Sigmoid colon (tissue), 7 donors: ENCODE results near the gene CECR2. TPM values are rescaled to one million over a fixed set of nuclear protein-coding genes. Genes with fewer than 3 reads are reported as not detected.
"Not testable (repeated sequence)": the region's sequence is repeated elsewhere in the genome, so short reads cannot be mapped to it uniquely, and the experiment has no call there.

Experiments
- DNase-seq: peaks from one replicate; pipeline ENCODE4 v3.0.0-alpha.2; 2019
- H3K27ac ChIP-seq, 4 donors: fragments of 200-600 bp; sonication (generic); one replicate each; pipeline ENCODE4 v1.5.1; 2016 to 2019; ENCODE audit warnings: mild to moderate bottlenecking in 1 of 4
- H3K27me3 ChIP-seq, 3 donors: fragments of 200-600 bp; sonication (generic); one replicate each; pipeline ENCODE4 v1.5.1; 2019; ENCODE audit warnings: mild to moderate bottlenecking in 1 of 3
- H3K36me3 ChIP-seq, 4 donors: fragments of 200-600 bp; sonication (generic); one replicate each; pipeline ENCODE4 v1.5.1; 2016 to 2019
- H3K4me1 ChIP-seq, 4 donors: fragments of 200-600 bp; sonication (generic); one replicate each; pipeline ENCODE4 v1.5.1; 2017 to 2019
- H3K4me3 ChIP-seq, 4 donors: fragments of 200-600 bp; sonication (generic); one replicate each; pipeline ENCODE4 v1.5.1; 2017 to 2019; ENCODE audit warnings: mild to moderate bottlenecking in 2 of 4, moderate library complexity in 1 of 4
- H3K9me3 ChIP-seq, 4 donors: fragments of 200-600 bp in 3 of 4; sonication (generic) in 3 of 4; one replicate each; pipeline versions ENCODE4 v1.5.1 to v1.6.1; 2013 to 2019
- EP300 ChIP-seq, 4 donors: sonication (generic); formaldehyde crosslinking; IDR thresholded peaks; one replicate each; pipeline ENCODE4 v1.6.1; 2017; ENCODE audit warnings: antibody characterized with exemption in 4 of 4
- POLR2A ChIP-seq, 2 donors: fragments of 450-650 bp; IDR thresholded peaks; one replicate each; pipeline ENCODE4 v1.6.1; 2016; ENCODE audit warnings: antibody characterized with exemption in 2 of 2, mild to moderate bottlenecking in 2 of 2, moderate library complexity in 2 of 2
- POLR2AphosphoS5 ChIP-seq, 4 donors: sonication (generic); formaldehyde crosslinking; IDR thresholded peaks; one replicate each; pipeline ENCODE4 v1.6.1; 2017; ENCODE audit warnings: antibody characterized with exemption in 4 of 4
- WGBS, 2 donors: extraction: QIAGEN DNeasy Blood & Tissue Kit; methylation state at CpG; one replicate each; pipeline ENCODE4 v1.1.7; 2013; 5-methylcytosine and 5-hydroxymethylcytosine counted together
- intact Hi-C: fragments of 100-400 bp; cut with DNase I; formaldehyde crosslinking; loops from one replicate; pipeline ENCODE4 v1.15.1; 2023
- polyA plus RNA-seq, 3 donors: library from polyadenylated mRNA; stranded (reverse); fragments of 200-250 nt; gene quantifications; one replicate each; pipeline ENCODE4 v1.2.3, GENCODE V29; 2013
- total RNA-seq, 4 donors: library from RNA; depleted of rRNA; stranded (reverse); fragments of >200 nt; gene quantifications; one replicate each; pipeline ENCODE4 v1.1.0, GENCODE V29; 2016
- TF ChIP-seq, protein P1 (sequence below), 4 experiments: fragments of 450-650 bp in 3 of 4; fragments of 200-600 bp in 1 of 4; IDR thresholded peaks; one replicate each; pipeline ENCODE4 v1.5.1; 2016 to 2019; ENCODE audit warnings: antibody characterized with exemption in 4 of 4, mild to moderate bottlenecking in 3 of 4, moderate library complexity in 2 of 4
- donor health status: healthy with polysubstance abuse.
- donor health status: Bipolar disorder and iron deficiency.
- donor health status: healthy.

The CECR2 gene
- total and polyA plus RNA-seq, 7 donors: 0.39 to 2.8 (median 1.3) TPM; not detected in 1

DNA sequence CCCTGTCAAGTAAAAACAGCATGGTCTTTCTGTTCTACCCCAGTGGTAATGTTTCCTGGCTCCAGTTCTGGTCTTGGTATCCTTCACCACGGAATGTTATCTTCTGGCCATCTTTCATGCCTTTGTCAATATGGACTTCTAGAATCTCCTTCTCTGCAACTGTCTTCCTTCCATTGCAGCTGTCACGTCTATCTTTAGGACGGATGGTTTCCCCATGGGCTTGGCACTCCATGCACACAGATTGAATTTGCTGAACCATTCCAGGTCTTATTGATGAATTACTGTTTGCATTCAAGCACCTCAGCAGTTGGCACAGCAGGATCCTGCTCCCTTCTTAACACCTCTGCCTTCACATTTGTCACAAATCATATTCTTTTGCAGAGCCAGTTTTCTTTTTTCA, 149.1 kb downstream of the CECR2 start:
- Histone ChIP-seq H3K36me3 (no peaks in the 10 kb centered on the region), H3K27ac (no peak overlapping the region), H3K4me1 (no peaks in the 10 kb centered on the region), H3K27me3 (no peaks in the 10 kb centered on the region), H3K9me3 (no peaks in the 10 kb centered on the region), H3K4me3 (no peak overlapping the region)
- 75 to 87% methylated on average over 3 of the region's 3 CpGs for WGBS, 2 donors
- intact Hi-C loops: no loop called here
- no peak for DNase-seq
- TF ChIP-seq, protein P1, sequence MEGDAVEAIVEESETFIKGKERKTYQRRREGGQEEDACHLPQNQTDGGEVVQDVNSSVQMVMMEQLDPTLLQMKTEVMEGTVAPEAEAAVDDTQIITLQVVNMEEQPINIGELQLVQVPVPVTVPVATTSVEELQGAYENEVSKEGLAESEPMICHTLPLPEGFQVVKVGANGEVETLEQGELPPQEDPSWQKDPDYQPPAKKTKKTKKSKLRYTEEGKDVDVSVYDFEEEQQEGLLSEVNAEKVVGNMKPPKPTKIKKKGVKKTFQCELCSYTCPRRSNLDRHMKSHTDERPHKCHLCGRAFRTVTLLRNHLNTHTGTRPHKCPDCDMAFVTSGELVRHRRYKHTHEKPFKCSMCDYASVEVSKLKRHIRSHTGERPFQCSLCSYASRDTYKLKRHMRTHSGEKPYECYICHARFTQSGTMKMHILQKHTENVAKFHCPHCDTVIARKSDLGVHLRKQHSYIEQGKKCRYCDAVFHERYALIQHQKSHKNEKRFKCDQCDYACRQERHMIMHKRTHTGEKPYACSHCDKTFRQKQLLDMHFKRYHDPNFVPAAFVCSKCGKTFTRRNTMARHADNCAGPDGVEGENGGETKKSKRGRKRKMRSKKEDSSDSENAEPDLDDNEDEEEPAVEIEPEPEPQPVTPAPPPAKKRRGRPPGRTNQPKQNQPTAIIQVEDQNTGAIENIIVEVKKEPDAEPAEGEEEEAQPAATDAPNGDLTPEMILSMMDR (IDR thresholded peaks at IDR 0.05): no peak
- TF ChIP-seq EP300 (IDR thresholded peaks at IDR 0.05) (no peak), POLR2A (IDR thresholded peaks at IDR 0.05) (no peak), POLR2AphosphoS5 (IDR thresholded peaks at IDR 0.05) (no peak)

DNA sequence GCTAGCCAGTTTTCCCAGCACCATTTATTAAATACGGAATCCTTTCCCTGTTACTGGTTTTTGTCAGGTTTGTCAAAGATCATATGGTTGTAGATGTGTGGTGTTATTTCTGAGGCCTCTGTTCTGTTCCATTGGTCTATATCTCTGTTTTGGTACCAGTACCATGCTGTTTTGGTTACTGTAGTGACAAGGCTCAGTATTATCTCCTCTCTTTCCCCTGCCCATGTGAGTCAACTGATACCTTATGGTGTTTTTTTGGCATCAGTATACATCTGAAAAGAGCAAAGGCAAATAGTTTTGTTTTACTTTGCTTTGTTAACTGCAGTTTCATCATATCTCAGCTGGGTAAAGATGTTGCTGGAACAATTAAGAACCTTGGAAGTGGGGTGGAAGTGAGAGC, 152.7 kb downstream of the CECR2 start:
- H3K4me1 ChIP-seq, intact Hi-C loops, H3K9me3 ChIP-seq, H3K27ac ChIP-seq, H3K4me3 ChIP-seq, H3K27me3 ChIP-seq, H3K36me3 ChIP-seq, DNase-seq: not testable (repeated sequence)
- 94 to 98% methylated on average over 1 of the region's 1 CpG for WGBS, 2 donors

DNA sequence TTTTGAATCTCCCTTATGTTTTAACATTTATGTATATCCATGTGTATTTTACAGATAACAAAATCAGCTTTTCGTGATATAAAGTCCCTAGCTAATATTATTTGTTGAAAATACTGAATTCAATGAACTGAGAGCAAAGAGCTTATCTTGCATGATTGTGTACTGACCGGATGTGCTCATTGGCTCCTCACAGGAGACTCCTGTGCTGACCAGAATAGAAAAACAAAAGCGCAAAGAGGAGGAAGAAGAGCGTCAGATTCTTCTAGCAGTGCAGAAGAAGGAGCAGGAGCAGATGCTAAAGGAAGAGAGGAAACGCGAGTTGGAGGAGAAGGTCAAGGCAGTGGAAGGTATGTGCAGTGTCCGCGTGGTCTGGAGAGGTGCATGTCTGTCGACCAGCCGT, 154.7 kb downstream of the CECR2 start:
- WGBS, 2 donors: 87 to 92% methylated on average over 10 of the region's 10 CpGs
- TF ChIP-seq POLR2A (IDR thresholded peaks at IDR 0.05): no peak
- TF ChIP-seq EP300 (IDR thresholded peaks at IDR 0.05): no peak
- no peak for TF ChIP-seq POLR2AphosphoS5 (IDR thresholded peaks at IDR 0.05)
- TF ChIP-seq, protein P1 (IDR thresholded peaks at IDR 0.05): no peak
- Histone ChIP-seq H3K27me3 (no peaks in the 10 kb centered on the region), H3K4me1 (no peaks in the 10 kb centered on the region), H3K27ac (no peak overlapping the region), H3K36me3 (no peaks in the 10 kb centered on the region), H3K4me3 (no peak overlapping the region), H3K9me3 (no peaks in the 10 kb centered on the region)
- no peak for DNase-seq
- intact Hi-C loops: no loop called here

DNA sequence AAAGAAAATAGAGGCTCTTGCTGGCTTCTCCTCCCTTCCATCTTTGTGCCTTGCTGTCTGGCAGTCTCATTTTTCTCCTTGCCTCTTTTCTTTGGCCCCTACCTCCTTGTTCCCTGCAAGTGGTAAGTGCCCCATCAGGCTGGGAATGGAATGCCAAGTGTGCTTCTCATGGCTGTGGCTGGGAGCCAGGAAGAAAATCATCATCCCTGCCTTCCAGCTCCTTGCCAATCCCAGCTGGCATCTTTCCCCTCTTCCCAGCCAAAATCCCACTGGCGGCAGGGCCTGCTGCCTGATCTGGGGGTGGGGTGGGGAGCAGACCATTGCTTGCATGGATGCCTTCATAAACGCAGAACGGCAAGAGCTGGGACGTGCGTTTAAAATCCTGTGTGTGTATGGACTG, 167.0 kb downstream of the CECR2 start:
- no peaks in the 10 kb centered on the region for H3K27me3 ChIP-seq
- H3K36me3 ChIP-seq: no peaks in the 10 kb centered on the region
- peaks cover 0 to 12% (median 3%) of the 10 kb centered on the region in 4 donors for H3K4me1 ChIP-seq
- H3K4me3 ChIP-seq: no peak overlapping the region
- intact Hi-C loops: no loop called here
- TF ChIP-seq EP300 (IDR thresholded peaks at IDR 0.05): no peak
- no peak for TF ChIP-seq POLR2A (IDR thresholded peaks at IDR 0.05)
- TF ChIP-seq, protein P1 (IDR thresholded peaks at IDR 0.05): no peak
- TF ChIP-seq POLR2AphosphoS5 (IDR thresholded peaks at IDR 0.05): no peak
- no peak for DNase-seq
- H3K27ac ChIP-seq: no peak overlapping the region
- 90 to 94% methylated on average over 5 of the region's 5 CpGs for WGBS, 2 donors
- no peaks in the 10 kb centered on the region for H3K9me3 ChIP-seq

DNA sequence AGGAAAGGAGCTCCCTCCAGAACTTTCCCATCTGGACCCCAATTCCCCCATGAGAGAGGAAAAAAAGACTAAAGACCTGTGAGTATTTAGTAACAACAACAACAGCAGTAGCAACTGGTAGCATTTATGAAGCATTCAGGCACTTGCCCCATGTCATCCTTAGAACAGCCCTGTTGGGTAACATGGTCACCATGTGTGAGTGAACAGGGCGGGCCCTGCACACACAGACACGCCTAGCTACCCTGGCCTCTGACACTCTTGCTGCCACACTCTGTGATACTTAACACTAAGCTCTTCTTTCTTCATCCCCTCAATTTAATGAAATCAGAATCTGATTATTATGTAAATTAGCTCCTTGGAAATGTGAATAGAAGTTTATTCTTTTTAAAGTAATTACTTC, 167.9 kb downstream of the CECR2 start:
- no peak overlapping the region for H3K27ac ChIP-seq
- WGBS, 2 donors: 72 to 91% methylated on average over 2 of the region's 2 CpGs

More for the DNA sequence above, 167.9 kb downstream of the CECR2 start:
- intact Hi-C loops: no loop called here
- Histone ChIP-seq H3K4me1 (peaks cover 0 to 12% (median 3%) of the 10 kb centered on the region in 4 donors), H3K36me3 (no peaks in the 10 kb centered on the region), H3K27me3 (no peaks in the 10 kb centered on the region), H3K9me3 (no peaks in the 10 kb centered on the region), H3K4me3 (no peak overlapping the region)
- no peak for DNase-seq
- TF ChIP-seq, protein P1 (IDR thresholded peaks at IDR 0.05): no peak
- TF ChIP-seq EP300 (IDR thresholded peaks at IDR 0.05) (no peak), POLR2AphosphoS5 (IDR thresholded peaks at IDR 0.05) (no peak), POLR2A (IDR thresholded peaks at IDR 0.05) (no peak)
